Bone marrow (tissue), 2 donors: ENCODE measurements around the gene CR2.
"Not testable (repeated sequence)": the region's sequence is repeated elsewhere in the genome, so short reads cannot be mapped to it uniquely, and the experiment has no call there.

Source experiments
- DNase-seq, 2 donors: peaks; one replicate each; lab custom pipeline; 2025; lab: John Stamatoyannopoulos, UW

The CR2 gene

GRCh38 chr1:207504438-207504837, 50.3 kb downstream of the CR2 start:
- no peak for DNase-seq

GRCh38 chr1:207510444-207510843, 56.3 kb downstream of the CR2 start:
- no peak for DNase-seq

GRCh38 chr1:207514890-207515289, 60.8 kb downstream of the CR2 start:
- no peak for DNase-seq

GRCh38 chr1:207516729-207517128, 62.6 kb downstream of the CR2 start:
- no peak for DNase-seq

GRCh38 chr1:207518608-207519236, 64.6 kb downstream of the CR2 start:
- no peak for DNase-seq

- no peak for DNase-seq
Measured at GRCh38 chr1:207519505-207520399, 65.6 kb downstream of the CR2 start.

- not testable (repeated sequence) for DNase-seq
Measured at GRCh38 chr1:207520400-207521345, 66.5 kb downstream of the CR2 start.

GRCh38 chr1:207525239-207525638, 71.1 kb downstream of the CR2 start:
- not testable (repeated sequence) for DNase-seq

GRCh38 chr1:207528401-207528800, 74.3 kb downstream of the CR2 start:
- DNase-seq = not testable (repeated sequence)

- DNase-seq = not testable (repeated sequence)
Measured at GRCh38 chr1:207536263-207536662, 82.1 kb downstream of the CR2 start.
